Esophagus (tissue), 2 donors: Measurements from ENCODE around the gene DTNBP1. TPM values are rescaled to one million over a fixed set of nuclear protein-coding genes. Genes with fewer than 3 reads are reported as not detected.

Experiments used
- H3K27ac ChIP-seq, 2 donors: one replicate each; pipeline ENCODE4 v1.5.1; 2013; ENCODE audit warnings: low read depth in 2 of 2, mild to moderate bottlenecking in 2 of 2, inconsistent platforms in 1 of 2, low read length in 1 of 2, moderate library complexity in 1 of 2
- H3K27me3 ChIP-seq, 2 donors: one replicate each; pipeline ENCODE4 v1.6.1; 2013; ENCODE audit warnings: low read length in 2 of 2, control low read depth in 1 of 2, mild to moderate bottlenecking in 1 of 2; ENCODE audit not compliant: insufficient read depth in 2 of 2, control insufficient read depth in 1 of 2
- H3K36me3 ChIP-seq, 2 donors: one replicate each; pipeline ENCODE4 v1.6.1; 2013; ENCODE audit warnings: low read length in 1 of 2; ENCODE audit not compliant: control insufficient read depth in 2 of 2, insufficient read depth in 2 of 2
- H3K4me1 ChIP-seq, 2 donors: one replicate each; pipeline ENCODE4 v1.6.1; 2013; ENCODE audit warnings: low read length in 1 of 2; ENCODE audit not compliant: control insufficient read depth in 2 of 2, insufficient read depth in 2 of 2
- H3K4me3 ChIP-seq, 2 donors: one replicate each; pipeline ENCODE4 v1.5.1; 2013; ENCODE audit warnings: low read length in 2 of 2, mild to moderate bottlenecking in 2 of 2, low read depth in 1 of 2, moderate library complexity in 1 of 2
- H3K9me3 ChIP-seq, 2 donors: one replicate each; pipeline ENCODE4 v1.6.1; 2013; ENCODE audit warnings: mild to moderate bottlenecking in 2 of 2, low read depth in 1 of 2, low read length in 1 of 2, moderate library complexity in 1 of 2; ENCODE audit not compliant: control insufficient read depth in 2 of 2, insufficient read depth in 1 of 2
- WGBS, 2 donors: extraction: QIAGEN DNeasy Blood & Tissue Kit; methylation state at CpG; one replicate each; pipeline ENCODE4 v1.1.7; 2013; 5-methylcytosine and 5-hydroxymethylcytosine counted together
- polyA plus RNA-seq, 2 donors: library from polyadenylated mRNA; stranded (reverse); fragments of 200-250 nt; gene quantifications; one replicate each; pipeline ENCODE4 v1.2.3, GENCODE V29; 2013
- donor health status: healthy with polysubstance abuse.
- donor health status: Bipolar disorder and iron deficiency.

The DTNBP1 gene
- polyA plus RNA-seq, 2 donors: 4.2 to 9.6 TPM

DNA sequence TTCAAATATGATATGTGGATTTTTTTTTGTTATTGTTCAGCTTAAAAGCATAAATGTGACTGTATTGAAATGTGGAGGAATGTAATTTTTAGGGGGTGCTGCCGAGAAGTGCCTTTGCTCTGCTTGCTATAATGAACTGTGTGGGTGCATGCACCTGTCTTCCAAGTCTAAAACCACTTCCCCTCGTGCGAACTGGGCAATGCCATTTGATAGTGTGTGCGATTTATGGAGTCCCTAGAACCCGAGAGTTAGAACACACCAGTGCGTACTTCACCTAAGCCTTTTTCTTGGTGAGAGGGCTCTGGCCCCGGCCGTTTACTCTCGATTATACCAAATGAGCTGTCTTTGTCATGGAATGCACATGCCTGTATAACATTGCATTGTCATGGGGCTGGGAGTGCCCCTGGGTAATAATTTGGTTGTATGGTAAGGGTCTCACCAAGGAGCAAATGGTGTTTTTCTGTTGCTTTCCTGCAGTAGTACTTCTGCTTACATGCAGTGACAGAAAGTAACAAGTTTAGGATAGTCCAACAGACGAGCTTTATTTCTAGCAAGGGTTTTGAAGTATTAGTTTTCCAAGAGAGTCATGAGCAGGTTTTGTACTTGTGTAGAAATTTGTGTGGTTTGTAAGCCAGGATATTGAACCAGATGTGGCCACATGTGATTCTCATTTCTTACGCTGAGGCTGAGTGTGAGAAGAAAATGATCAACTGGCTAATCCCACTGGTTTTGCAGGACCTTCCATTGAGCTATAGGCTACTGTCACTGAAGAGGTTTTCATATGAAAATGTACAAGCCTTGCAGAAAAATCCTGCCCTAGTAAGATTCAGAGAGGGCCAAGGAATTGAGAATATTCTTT lies 172.4 kb downstream of the DTNBP1 start:
- Histone ChIP-seq H3K27me3 (no peaks in the 10 kb centered on the region), H3K4me3 (no peak overlapping the region), H3K4me1 (peaks cover 0 to 2% of the 10 kb centered on the region in 2 donors), H3K9me3 (no peaks in the 10 kb centered on the region), H3K36me3 (peaks cover 7 to 28% of the 10 kb centered on the region in 2 donors), H3K27ac (no peak overlapping the region)
- 84 to 86% methylated on average over 11 of the region's 11 CpGs for WGBS, 2 donors

DNA sequence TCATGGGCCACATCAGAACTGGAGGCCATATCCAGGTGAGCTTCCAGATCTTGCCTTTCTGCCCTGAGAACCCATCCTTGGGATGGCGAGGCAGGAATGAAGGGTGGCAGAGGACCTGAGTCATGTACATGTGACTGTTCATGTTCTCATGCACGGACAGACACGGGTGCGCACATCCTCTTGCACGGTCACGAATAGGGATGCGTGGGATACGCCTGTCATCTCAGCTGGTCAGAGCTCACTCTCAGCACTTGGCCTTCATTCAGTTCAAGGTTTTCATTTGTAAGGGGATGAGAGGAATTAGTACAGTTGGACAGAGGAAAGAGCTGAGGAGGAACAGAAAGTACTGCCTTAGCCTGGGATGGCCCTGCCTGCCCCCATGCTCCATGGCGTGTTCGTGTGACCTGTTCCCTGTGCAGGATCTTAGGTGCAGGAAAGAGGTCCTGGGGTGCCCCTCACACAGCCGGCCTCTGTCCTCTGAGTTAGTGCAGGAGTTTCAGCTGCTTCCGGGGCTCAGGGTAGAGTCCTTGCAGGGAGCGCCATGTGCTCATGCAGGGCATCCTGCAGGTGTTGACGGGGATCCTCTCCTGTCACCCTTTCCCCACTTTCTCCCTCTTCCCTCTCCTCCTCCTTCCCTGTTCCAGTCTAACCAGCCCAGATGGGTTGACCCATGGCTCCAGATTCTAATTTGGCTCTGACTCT lies 173.4 kb downstream of the DTNBP1 start:
- Histone ChIP-seq H3K4me3 (no peak overlapping the region), H3K27me3 (no peaks in the 10 kb centered on the region), H3K27ac (no peak overlapping the region), H3K9me3 (no peaks in the 10 kb centered on the region), H3K4me1 (no peaks in the 10 kb centered on the region), H3K36me3 (peaks cover 7 to 28% of the 10 kb centered on the region in 2 donors)
- WGBS, 2 donors: 84 to 89% methylated on average over 14 of the region's 14 CpGs

GRCh38 chr6:15487262-15487661 lies 175.6 kb downstream of the DTNBP1 start:
- Histone ChIP-seq H3K27me3 (no peaks in the 10 kb centered on the region), H3K36me3 (peaks cover 7 to 28% of the 10 kb centered on the region in 2 donors), H3K27ac (no peak overlapping the region), H3K4me3 (no peak overlapping the region), H3K9me3 (no peaks in the 10 kb centered on the region), H3K4me1 (no peaks in the 10 kb centered on the region)
- WGBS, 2 donors: 93 to 97% methylated on average over 13 of the region's 13 CpGs

DNA sequence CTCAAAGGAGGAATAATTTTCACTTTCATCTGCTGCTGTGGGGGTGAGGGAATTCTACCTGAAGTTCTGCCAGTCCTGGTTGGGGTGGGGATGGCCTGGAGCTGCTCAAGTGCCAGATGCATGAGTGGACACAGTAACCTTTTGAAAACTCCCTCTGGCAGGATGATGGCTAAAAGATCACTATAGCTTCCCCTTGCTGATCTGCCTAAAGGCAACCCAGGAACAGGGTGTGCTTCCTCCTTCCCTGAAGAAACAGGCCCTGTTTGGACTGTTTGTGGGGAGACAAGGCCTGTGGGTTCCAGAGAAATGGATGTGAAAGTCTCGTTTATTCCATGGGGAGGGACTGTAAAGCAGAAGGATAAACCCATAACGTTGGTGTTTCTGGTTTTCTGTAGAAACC lies 176.9 kb downstream of the DTNBP1 start:
- 50 to 64% methylated on average over 2 of the region's 2 CpGs for WGBS, 2 donors
- H3K4me1 ChIP-seq: no peaks in the 10 kb centered on the region

DNA sequence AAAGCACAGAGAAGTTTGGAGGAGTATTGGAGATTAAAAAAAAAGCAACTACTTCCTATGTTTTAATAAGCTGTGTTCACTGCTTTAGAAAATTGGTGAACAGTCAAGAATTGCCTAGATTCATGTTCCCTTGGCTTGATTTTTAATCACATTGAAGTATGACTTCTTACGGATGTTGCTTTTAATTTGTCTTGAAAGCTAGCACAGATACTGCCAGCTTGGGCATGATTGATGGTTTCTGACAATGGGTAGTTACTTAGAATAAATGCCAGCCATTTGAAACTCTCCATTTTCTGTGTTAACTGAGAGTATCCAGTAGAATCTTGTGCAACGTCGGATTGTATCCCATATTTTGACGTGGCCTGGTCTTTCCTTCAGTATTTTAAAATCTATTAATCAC lies 178.0 kb downstream of the DTNBP1 start:
- Histone ChIP-seq H3K4me1 (no peaks in the 10 kb centered on the region), H3K4me3 (no peak overlapping the region), H3K27me3 (no peaks in the 10 kb centered on the region), H3K9me3 (no peaks in the 10 kb centered on the region), H3K27ac (no peak overlapping the region), H3K36me3 (peaks cover 7 to 25% of the 10 kb centered on the region in 2 donors)
- 75 to 76% methylated on average over 4 of the region's 4 CpGs for WGBS, 2 donors

More for the DNA sequence above, 176.9 kb downstream of the DTNBP1 start:
- H3K27me3 ChIP-seq: no peaks in the 10 kb centered on the region
- H3K9me3 ChIP-seq: no peaks in the 10 kb centered on the region
- H3K36me3 ChIP-seq: peaks cover 7 to 25% of the 10 kb centered on the region in 2 donors
- H3K4me3 ChIP-seq: no peak overlapping the region
- no peak overlapping the region for H3K27ac ChIP-seq

GRCh38 chr6:15484140-15484539 lies 178.7 kb downstream of the DTNBP1 start:
- WGBS, 2 donors: 86 to 98% methylated on average over 3 of the region's 3 CpGs
- no peak overlapping the region for H3K27ac ChIP-seq
- H3K36me3 ChIP-seq: peaks cover 7 to 19% of the 10 kb centered on the region in 2 donors
- H3K9me3 ChIP-seq: no peaks in the 10 kb centered on the region
- H3K4me1 ChIP-seq: peaks cover 0 to 3% of the 10 kb centered on the region in 2 donors
- H3K27me3 ChIP-seq: no peaks in the 10 kb centered on the region
- H3K4me3 ChIP-seq: no peak overlapping the region

DNA sequence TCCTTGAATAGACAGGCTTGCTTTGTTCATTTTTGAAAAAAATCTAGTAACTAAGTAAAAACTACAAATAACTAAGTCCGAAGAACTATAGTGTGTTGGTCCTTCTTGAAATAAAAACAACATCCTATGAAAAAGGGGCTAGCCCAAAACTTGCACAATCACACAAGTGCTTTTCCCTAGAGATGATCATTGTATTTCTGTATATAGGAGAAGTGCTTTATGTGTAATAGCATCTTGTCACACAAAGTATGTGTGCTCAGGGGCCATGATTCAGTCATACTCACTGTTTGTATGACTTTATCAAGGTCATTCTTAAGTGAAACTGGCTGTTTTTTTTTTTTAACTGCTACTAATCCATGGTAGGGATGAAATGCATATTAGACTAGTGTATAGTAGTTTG lies 179.8 kb downstream of the DTNBP1 start:
- 98 to 100% methylated on average over 1 of the region's 1 CpG for WGBS, 2 donors
- Histone ChIP-seq H3K27ac (no peak overlapping the region), H3K36me3 (peaks cover 0 to 10% of the 10 kb centered on the region in 2 donors), H3K27me3 (no peaks in the 10 kb centered on the region), H3K9me3 (no peaks in the 10 kb centered on the region), H3K4me1 (peaks cover 2 to 3% of the 10 kb centered on the region in 2 donors), H3K4me3 (no peak overlapping the region)

DNA sequence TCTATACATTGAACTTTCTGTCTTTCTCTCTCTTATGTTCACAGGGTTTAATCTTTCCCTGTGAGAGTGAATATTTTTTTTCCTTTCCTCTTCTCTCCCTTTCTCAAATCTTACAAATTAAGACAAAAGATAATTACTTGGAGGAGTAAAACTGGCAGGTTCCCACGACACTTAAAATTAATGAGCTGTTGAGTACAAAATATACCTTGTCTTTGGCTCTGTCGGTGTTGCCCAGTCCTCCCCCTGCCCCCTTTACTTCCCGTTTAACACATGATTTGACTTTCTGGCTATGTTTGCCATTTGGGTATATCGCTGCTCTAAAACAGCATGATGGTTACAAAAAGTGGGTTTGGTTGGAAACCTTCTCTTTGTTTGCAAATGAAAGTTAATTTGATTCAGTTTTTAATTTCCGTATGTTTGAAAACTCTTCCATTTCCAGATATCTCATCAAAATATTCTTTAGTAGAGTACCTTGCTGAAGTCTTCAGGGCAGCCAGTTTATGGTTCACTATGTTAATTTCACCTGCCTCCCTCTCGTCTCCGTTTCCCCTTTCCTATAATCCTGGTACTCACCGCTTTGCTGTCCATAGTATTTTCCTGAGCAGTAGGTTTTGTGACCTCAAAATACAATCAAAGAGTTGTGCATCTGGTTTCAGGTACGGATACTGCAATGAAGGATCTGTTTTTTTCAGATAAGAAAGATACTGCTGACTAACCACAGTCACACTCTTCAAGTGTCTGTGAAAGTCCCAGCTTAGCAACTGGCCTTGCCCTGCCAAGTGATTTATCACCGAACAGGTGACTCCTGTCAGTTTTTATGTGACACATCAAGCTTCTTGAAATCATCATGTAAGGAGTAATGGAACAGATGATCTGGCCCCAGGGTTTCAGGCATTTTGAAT lies 181.2 kb downstream of the DTNBP1 start:
- WGBS, 2 donors: 74 to 82% methylated on average over 10 of the region's 10 CpGs
- Histone ChIP-seq H3K4me3 (no peak overlapping the region), H3K9me3 (no peaks in the 10 kb centered on the region), H3K4me1 (peaks cover 2 to 3% of the 10 kb centered on the region in 2 donors), H3K27me3 (no peaks in the 10 kb centered on the region), H3K27ac (no peak overlapping the region), H3K36me3 (no peaks in the 10 kb centered on the region)

GRCh38 chr6:15480525-15480924 lies 182.3 kb downstream of the DTNBP1 start:
- Histone ChIP-seq H3K27ac (no peak overlapping the region), H3K4me3 (no peak overlapping the region), H3K36me3 (no peaks in the 10 kb centered on the region), H3K4me1 (peaks cover 2 to 4% of the 10 kb centered on the region in 2 donors), H3K9me3 (no peaks in the 10 kb centered on the region), H3K27me3 (no peaks in the 10 kb centered on the region)
- 82 to 89% methylated on average over 7 of the region's 7 CpGs for WGBS, 2 donors
